Retina (tissue), 1 donor: ENCODE results near the gene CYP2D6.
"Not testable (repeated sequence)": the region's sequence is repeated elsewhere in the genome, so short reads cannot be mapped to it uniquely, and the experiment has no call there.

Experiments used
- DNase-seq: peaks from one replicate; pipeline ENCODE4 v3.0.0-alpha.2; 2016

Gene CYP2D6

GRCh38 chr22:42132457-42132856 lies 1.8 kb upstream of the CYP2D6 start:
- no peak for DNase-seq

- no peak for DNase-seq
Observed at GRCh38 chr22:42131562-42131961, 952 bp upstream of the CYP2D6 start.

GRCh38 chr22:42130182-42130581 lies 428 bp downstream of the CYP2D6 start:
- DNase-seq = not testable (repeated sequence)

- DNase-seq = not testable (repeated sequence)
Observed at GRCh38 chr22:42128776-42129694, 1.6 kb downstream of the CYP2D6 start.

DNA sequence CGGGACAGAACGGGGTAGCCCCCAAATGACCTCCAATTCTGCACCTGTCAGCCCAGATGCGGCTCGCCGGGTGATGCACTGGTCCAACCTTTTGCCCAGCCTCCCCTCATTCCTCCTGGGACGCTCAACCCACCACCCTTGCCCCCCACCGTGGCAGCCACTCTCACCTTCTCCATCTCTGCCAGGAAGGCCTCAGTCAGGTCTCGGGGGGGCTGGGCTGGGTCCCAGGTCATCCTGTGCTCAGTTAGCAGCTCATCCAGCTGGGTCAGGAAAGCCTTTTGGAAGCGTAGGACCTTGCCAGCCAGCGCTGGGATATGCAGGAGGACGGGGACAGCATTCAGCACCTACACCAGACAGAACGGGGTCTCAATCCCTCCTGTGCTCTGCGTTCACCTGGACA lies 2.6 kb downstream of the CYP2D6 start:
- not testable (repeated sequence) for DNase-seq

DNA sequence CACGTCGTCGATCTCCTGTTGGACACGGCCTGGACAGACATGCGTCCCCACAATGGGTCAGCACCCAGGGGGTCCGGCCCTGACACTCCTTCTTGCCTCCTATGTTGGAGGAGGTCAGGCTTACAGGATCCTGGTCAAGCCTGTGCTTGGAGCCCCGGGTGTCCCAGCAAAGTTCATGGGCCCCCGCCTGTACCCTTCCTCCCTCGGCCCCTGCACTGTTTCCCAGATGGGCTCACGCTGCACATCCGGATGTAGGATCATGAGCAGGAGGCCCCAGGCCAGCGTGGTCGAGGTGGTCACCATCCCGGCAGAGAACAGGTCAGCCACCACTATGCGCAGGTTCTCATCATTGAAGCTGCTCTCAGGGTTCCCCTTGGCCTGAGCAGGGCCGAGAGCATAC lies 3.0 kb downstream of the CYP2D6 start:
- DNase-seq = no peak

GRCh38 chr22:42123529-42123928 lies 7.1 kb downstream of the CYP2D6 start:
- not testable (repeated sequence) for DNase-seq

GRCh38 chr22:42120231-42121021 lies 10.2 kb downstream of the CYP2D6 start:
- not testable (repeated sequence) for DNase-seq

DNA sequence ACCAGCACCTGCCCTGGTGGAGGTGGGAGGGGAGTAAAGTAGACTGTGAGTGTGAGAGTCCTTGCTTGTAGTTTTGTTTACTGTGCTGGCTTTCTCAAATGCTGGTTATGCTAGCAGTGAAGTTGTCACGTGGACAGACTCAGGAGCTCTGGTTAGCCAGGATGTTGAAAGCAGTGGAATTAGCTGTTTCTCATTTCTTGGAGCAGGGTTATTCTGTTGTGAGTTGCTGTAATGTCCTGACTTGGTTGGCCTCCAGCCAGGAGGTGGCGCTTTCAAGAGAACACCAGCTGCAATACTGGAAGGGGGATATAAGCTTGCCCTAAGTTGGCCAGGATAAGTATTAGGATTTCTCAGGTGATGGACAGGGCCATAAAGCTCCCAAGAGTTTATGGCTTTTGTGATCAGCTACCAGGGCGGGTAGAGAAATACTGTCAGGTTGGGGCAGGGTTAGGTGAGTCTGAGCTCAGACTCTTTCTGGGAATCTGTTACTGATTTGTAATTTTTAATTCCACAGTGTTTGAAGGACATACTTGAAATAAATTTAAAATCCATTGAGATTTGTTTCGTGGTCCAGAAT lies 13.7 kb downstream of the CYP2D6 start:
- no peak for DNase-seq

- not testable (repeated sequence) for DNase-seq
Observed at GRCh38 chr22:42115420-42115830, 15.2 kb downstream of the CYP2D6 start.

DNA sequence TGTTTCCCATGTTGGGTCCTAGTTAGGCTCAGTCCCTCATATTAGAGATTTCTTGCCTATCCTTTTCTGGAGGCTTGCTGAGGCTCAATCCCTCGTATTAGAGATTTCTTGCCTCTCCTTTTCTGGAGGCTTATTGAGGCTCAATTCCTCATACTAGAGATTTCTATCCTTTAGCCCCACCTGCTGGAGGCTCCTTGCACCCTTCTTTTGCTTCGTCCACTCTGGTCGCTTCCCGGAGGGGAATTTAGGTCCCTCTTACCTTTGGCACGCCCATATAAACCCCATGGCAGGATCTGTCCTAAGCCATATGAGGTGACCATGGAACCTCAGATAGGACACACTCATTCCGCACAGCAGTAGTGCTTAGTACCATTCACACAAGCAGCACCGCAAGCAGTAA lies 15.9 kb downstream of the CYP2D6 start:
- no peak for DNase-seq

- DNase-seq = not testable (repeated sequence)
Observed at GRCh38 chr22:42112793-42113192, 17.8 kb downstream of the CYP2D6 start.

- no peak for DNase-seq
Observed at GRCh38 chr22:42111798-42112197, 18.8 kb downstream of the CYP2D6 start.

DNA sequence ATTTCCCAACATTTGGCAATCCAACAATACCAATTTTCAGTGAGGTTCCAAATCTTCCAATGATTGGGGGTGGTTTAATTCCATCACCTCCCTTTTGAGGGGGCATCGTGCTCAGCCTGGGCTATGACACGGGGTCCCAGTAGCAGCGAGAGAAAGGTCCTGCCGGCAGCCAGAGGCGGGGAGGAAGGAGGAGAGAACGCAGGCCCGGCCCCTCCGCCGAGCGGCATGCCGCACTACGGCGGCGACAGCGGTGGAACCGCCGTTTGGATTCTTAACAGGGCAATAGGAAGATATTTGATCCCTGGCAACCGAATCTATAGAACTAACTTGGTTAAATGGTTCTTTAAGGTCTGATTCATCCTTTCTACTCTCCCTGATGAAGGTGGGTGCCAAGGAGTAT lies 21.8 kb downstream of the CYP2D6 start:
- DNase-seq = no peak

DNA sequence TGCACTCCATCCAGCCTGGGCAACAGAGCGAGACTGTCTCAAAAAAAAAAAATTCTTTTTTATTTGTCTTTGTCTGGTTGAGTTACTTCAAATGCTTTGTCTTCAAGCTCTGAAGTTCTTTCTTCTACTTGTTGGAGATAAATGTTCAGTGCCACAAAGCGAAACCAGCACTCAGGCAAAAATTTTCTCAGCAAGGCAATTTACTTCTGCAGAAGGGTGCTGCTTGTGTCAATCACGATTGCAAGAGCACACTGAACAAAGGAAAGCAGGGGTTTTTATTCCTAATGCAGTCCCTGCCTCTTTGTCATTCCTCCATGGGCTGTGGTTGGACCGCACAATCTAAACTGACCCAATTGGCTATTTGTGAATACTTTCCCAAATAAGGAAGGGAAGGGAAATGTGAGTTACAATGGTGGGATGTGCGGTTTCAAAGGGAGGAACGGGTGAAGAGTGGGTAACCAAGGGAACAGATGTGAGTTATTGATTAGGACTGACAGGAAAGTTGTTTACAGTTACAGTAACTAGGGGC lies 26.2 kb downstream of the CYP2D6 start:
- DNase-seq = not testable (repeated sequence)

DNA sequence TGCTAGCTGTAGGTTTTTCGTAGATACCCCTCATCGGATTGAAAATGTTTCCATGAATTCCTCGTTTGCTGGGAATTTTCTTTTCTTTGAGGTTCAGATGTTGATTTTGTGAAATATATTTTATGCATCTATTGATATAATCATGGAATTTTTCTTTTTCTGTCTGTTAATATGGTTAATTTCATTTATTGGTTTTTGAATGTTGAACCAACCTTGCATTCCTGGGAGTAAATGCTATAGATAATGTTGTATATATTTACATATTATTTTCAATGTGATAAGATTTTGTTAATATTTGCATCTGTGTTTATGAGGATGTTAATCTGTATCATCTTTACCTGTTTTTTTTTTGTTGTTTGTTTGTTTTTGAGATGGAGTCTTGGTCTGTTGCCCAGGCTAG lies 29.4 kb downstream of the CYP2D6 start:
- DNase-seq = no peak

- DNase-seq = no peak
Observed at GRCh38 chr22:42091455-42091782, 39.2 kb downstream of the CYP2D6 start.

DNA sequence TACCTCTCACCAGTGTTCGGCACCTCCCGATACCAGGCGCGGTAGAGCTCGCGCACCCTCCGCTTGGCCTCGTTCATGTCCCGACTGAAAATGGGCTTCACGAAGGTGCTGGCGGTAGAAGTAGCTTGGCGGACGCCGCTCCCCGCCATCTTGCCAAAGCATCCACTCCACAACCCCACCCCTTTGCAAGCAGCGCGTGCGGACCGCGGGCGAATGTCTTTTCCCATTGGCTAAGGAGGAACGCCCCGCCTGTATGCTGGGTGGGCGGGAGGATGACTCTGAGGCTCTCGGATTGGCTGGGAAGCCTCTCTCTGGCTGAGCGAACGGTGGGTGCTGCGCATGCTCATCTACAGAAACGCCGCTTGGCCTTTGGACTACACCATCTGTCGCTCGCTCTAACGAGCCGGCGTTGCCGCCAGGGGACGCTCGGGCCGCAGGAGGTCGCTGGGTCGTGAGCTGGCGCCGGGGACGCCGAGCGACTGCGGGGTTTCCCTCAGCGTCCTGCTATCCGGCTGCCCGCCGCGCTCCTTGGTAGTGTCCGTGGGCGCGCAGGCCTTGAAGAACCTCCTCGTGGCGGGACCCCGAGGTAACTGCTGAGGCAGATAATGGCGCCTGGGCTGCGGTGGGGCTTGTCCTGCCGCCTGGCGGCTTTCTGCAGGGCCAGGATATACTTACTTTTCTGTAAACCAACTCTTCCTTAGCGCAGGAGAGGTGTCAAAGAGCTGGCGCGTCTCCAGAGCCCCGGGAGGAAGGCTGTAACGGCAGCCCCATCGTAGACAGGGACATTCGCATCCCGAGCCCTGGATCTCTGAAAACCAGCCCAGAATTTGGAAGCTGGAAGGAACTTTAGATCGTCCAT lies 39.8 kb downstream of the CYP2D6 start, which contains the start of gene NDUFA6:
TSS of gene NDUFA6 (minus strand) at position 177 of the 859 bp plus-strand sequence. CDS start at position 149, 28 bp downstream.
- DNase-seq = peak; percentile 98

GRCh38 chr22:42086051-42086450 lies 44.6 kb downstream of the CYP2D6 start:
- DNase-seq = no peak

DNA sequence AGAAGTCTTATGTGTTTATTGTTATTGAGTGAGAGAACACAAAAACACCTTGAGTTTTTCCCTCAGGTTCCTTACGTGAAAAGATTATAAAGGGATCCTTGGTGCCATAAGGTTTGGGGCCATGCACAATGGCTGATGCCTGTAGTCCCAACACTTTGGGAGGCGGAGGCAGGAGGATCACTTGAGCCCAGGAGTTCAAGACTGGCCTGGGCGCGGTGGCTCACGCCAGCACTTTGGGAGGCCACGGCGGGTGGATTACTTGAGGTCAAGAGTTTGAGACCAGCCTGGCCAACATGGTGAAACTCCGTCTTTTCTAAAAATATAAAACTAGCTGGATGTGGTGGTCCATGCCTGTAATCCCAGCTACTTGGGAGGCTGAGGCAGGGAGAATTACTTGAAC lies 45.7 kb downstream of the CYP2D6 start:
- no peak for DNase-seq

GRCh38 chr22:42083119-42083518 lies 47.5 kb downstream of the CYP2D6 start:
- DNase-seq = no peak

DNA sequence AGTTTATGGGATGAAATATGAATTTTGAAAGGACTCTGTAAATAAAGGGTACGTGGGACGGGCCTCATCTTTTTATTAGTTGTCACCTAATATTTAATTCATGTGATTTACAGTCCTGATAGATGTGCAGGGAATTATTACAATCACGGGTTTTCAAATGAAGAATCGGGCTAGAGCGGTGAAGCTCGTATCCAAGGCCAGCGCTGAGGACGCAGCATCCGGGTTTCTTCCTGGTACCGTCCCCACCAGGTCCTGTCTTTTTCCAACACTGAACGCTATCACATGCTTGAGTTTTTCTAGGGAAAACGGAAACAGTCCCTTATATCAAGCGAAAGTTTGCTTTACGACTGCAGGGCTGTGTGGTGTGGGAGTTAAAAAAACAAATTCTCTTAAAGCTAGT lies 50.3 kb downstream of the CYP2D6 start:
- no peak for DNase-seq
